Glomerular endothelial cell (primary cell): ENCODE data around the gene KLHL34. TPM values are rescaled to one million over a fixed set of nuclear protein-coding genes. Genes with fewer than 3 reads are reported as not detected.

Experiments
- DNase-seq: peaks from one replicate; pipeline ENCODE4 v3.0.0-alpha.2; 2011; ENCODE audit warnings: low read depth, low spot score; ENCODE audit errors: extremely low read depth
- total RNA-seq: library from RNA; depleted of rRNA; stranded (reverse); fragments of >200 nt; gene quantifications from 2 replicates; pipeline ENCODE4 v1.2.3, GENCODE V29; 2015

The KLHL34 gene
- total RNA-seq, 1 donor from 2014 or later, result not detected

DNA sequence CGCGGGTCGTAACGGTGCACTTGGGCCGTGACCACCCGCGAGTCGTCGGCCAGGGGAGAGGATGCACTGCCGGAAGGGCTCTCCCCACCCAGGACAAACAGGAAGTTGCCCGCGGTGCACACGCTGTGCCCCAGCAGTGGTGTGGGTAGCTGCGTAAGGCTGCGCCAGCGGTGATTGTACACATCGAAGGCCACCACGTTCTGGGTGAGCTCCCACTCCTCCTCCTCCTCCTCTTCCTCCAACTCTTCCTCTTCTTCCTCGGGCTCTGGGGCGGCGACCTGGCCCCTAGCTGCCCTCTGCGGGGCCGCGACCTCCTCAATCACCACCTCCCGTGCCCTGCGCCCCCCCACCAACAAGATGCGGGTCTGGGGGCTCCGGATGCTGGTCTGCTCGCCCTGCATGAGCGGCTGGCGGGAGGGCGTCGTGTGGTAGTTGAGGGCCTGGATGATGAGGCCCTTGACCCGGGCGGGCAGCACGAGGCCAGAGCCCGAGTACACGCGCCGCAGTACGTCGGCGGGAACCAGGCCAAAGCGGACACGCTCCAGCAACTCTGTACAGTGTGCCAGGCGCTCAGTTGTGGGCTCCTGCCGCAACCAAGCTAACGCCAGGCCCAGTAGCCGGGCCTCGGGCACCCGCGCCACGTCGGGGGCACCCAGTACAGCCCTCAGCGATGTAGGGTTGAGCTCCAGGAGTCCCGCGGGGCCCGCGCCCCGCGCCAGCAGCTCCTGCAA, 1.4 kb downstream of the KLHL34 start:
- no peak for DNase-seq

- no peak for DNase-seq
These were observed 2.1 kb downstream of the KLHL34 start for GRCh38 chrX:21655901-21656586.

DNA sequence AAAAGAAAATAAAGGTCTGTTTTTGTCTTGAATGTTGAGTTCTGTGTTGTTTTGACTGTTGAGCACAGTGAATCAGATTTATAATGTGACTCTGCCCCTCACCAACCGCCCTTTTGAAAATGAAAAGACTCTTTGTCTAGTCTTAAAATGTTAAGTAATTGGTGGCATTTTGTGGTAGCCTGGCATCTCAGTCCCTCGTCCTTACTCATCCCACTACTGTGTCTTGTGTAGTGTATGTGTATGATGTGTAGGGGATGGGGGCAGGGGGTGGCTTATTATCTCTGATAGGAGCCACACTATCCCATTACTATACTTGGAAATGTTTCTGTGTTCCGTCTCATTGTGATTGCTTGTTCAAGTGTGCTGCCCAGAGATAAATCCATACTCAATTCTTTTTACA, 12.2 kb downstream of the KLHL34 start:
- no peak for DNase-seq

DNA sequence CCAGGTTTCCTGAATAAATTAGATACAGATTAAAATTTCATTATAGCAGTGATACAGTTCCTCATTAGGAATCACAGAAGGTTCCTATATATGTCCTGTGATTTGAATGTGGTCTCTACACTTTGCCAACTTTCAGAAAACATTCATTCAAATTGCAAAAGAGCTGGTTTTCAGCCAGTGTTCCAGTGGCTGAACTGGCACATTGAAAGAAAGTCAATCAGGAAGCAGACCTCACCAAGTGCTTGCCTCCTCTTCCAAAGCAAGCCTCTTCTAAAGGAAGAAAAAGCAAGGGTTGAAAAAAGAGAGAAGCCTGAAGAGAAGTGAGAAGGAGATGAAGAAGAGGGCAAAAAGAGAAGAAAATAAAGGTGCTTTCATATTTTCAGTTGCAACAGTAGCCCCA, 12.7 kb downstream of the KLHL34 start:
- no peak for DNase-seq

DNA sequence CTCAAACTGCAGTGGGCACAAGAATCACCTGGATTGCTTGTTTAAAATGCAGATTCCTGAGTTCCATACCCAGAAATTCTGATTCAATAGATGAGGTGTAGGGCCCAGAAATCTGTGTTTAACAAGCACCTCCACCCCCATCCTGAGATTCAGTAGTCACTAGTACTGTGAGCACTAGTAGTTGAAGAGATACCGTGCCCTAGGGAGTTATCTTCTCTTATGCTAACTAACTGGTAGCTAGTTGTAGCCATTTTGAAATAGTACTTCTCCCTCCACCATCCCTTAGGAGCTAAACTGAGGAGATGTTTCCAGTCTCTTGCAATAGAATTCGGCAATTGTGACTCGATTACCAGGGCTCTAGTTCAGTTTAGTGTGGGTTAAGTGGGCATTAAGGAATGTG, 18.4 kb downstream of the KLHL34 start:
- no peak for DNase-seq

- no peak for DNase-seq
These were observed 19.8 kb downstream of the KLHL34 start for GRCh38 chrX:21638311-21638710.

- no peak for DNase-seq
These were observed 26.1 kb downstream of the KLHL34 start for GRCh38 chrX:21632027-21632426.

GRCh38 chrX:21623778-21624501, 34.2 kb downstream of the KLHL34 start:
- DNase-seq, result no peak

DNA sequence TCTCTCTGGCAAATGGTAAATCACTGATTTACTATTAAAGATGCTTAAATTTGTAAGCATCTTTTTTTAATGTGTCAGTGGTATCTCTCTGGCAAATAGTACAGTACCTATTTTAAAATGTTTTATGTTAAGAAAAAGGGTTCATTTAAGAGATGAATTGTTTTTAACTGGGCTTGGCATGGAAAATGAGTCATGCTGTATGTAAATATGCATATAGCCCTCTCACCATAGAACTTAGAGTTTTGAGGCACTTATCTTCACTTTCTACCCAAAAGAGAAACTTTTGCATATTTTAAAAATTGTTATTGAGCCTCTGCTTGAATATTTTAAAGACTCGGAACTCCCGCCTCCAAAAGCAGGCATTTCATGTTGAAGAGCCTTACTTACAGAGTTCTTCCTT, 37.9 kb downstream of the KLHL34 start:
- DNase-seq, result no peak

DNA sequence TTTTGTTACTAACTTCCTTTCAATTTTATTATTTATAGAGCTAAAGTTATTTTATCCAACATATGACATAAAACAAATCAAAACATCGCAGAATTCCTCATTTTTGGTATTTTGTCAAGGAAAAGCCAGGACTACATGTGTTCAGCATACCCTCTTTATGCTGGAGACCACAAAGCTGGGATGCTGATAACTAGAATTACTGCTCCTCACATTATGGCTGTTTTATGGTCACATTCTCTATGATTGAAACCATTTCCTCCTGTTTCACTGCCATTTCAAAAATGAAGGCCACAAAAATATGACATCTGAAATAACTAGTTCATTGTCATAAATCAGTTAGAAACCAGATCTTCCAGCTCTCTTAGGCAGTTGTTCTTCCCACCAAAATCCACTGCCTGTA, 41.7 kb downstream of the KLHL34 start:
- no peak for DNase-seq

- no peak for DNase-seq
These were observed 46.0 kb downstream of the KLHL34 start for GRCh38 chrX:21612154-21612553.

DNA sequence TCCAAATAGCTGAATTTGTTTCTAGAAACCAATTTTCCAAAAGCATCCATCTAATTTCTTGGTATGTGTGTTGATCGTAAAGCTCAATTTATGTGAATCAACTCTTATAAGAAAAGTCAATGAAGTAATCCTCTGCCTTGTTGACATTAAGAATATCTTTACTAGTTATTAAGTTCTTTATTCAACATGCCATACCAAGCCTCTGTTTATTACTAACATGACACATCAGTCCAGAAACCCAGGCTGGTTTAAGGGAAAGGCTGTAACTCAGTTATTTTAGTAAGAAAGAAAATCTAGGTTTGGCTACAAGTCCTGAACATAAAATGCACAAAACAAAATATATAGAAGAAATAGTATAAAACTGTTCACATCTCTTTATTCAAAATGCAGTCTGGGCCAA, 48.0 kb downstream of the KLHL34 start:
- no peak for DNase-seq

DNA sequence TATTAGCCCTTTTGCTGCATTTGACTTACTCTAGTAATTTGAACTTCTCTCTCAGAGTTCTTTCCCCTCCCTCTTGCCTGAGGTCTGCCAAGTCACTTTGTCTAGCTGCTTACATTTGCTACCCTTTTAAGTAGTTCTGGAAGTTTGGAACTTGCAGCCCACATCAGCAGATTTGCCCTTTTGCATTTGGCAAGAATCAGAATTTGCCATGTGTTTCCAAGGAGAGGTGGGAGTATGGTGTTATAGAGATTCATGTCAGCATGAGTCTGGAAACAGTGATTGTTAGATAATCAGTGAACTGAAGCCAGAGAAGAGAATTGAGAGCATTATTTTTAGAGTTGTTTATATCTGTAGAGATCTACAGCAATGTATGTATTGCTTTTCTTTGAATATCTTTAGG, 52.1 kb downstream of the KLHL34 start:
- no peak for DNase-seq

Other genes starting within 250 kb of the KLHL34 start
- gene SMPX, start 99.8 kb upstream of the KLHL34 start, total RNA-seq, result not detected in 2 replicates
- gene MBTPS2, start 181.3 kb upstream of the KLHL34 start, total RNA-seq, result 11.2 and 11.9 TPM in 2 replicates
- 1.1 and 2.7 TPM in 2 replicates for gene YY2, start 197.7 kb upstream of the KLHL34 start, total RNA-seq